Cardiac muscle cell (in vitro differentiated cells and primary cell): ENCODE results near the gene NR1D1. TPM values are rescaled to one million over a fixed set of nuclear protein-coding genes. Genes with fewer than 3 reads are reported as not detected.

Source experiments
- DNase-seq, 2 donors: peaks; one replicate each; pipeline versions ENCODE4 v3.0.0 to v3.0.0-alpha.2; 2010 to 2017; ENCODE audit warnings: low read depth in 1 of 2, low spot score in 1 of 2
- H3K27ac ChIP-seq: fragments of 200-600 bp; sonication (generic); 2 replicates; pipeline ENCODE4 v1.5.1; 2016
- H3K27me3 ChIP-seq: fragments of 200-600 bp; sonication (generic); 2 replicates; pipeline ENCODE4 v1.6.0; 2016; ENCODE audit warnings: control low read depth
- H3K36me3 ChIP-seq: fragments of 200-600 bp; sonication (generic); 2 replicates; pipeline ENCODE4 v1.5.1; 2016; ENCODE audit warnings: control low read depth
- H3K4me1 ChIP-seq: fragments of 200-600 bp; sonication (generic); 2 replicates; pipeline ENCODE4 v1.8.1; 2017; ENCODE audit warnings: low read depth, mild to moderate bottlenecking, mixed run types
- H3K4me3 ChIP-seq: fragments of 200-600 bp; sonication (generic); 2 replicates; pipeline ENCODE4 v1.5.1; 2016; ENCODE audit warnings: mild to moderate bottlenecking
- H3K9me3 ChIP-seq: fragments of 200-600 bp; sonication (generic); 2 replicates; pipeline ENCODE4 v1.5.1; 2017; ENCODE audit warnings: low read depth, mild to moderate bottlenecking, control low read depth
- CTCF ChIP-seq: IDR thresholded peaks from 2 replicates; pipeline ENCODE4 v1.5.1; 2012; ENCODE audit warnings: low read depth, mild to moderate bottlenecking, low read length
- polyA plus RNA-seq: library from polyadenylated mRNA; unstranded; fragments of >200 nt; fragmentation: Nextera tagmentation; extraction: Ambion mirVana; gene quantifications from 2 replicates; pipeline ENCODE4 v1.2.1, GENCODE V29; 2016
- total RNA-seq: library from RNA; depleted of rRNA; stranded (reverse); fragments of >200 nt; gene quantifications from 2 replicates; pipeline ENCODE4 v1.2.3, GENCODE V29; 2016

Gene NR1D1
- total and polyA plus RNA-seq, 2 experiments from 2014 or later: 1.7 to 3.7 TPM

GRCh38 chr17:40113110-40113906, 12.9 kb upstream of the NR1D1 start:
- DNase-seq: peak; percentile 94 to 96
- H3K4me1 ChIP-seq: peaks cover 42% of the 10 kb centered on the region

DNA sequence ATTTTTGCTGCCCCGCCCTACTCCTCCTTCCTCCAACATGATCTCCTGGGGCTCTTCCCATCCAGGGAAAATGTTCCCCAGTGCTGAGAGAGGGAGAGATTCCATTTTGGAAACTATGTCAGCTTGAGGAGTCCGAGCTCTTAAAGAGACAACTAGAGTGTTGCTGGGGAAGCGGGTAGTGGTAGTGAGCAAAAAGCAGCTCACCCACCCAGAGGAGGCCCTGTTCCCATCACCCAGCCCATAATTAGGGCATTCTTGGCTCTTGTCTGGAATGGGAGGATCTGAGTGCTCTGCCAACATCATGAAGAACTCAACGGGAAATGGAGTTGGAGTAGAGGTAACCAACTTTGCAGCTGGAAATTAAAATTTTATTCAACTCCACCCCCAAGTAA, 12.3 kb upstream of the NR1D1 start:
- no peak overlapping the region for H3K4me3 ChIP-seq
- H3K9me3 ChIP-seq: no peaks in the 10 kb centered on the region
- no peaks in the 10 kb centered on the region for H3K27me3 ChIP-seq
- H3K36me3 ChIP-seq: no peaks in the 10 kb centered on the region
- no peak for TF ChIP-seq CTCF
- peaks cover 45% of the 10 kb centered on the region for H3K4me1 ChIP-seq
- peak overlapping the region; percentile 44 for H3K27ac ChIP-seq
- DNase-seq: no peak

More at GRCh38 chr17:40113110-40113906, 12.9 kb upstream of the NR1D1 start:
- Histone ChIP-seq H3K36me3 (no peaks in the 10 kb centered on the region), H3K27me3 (no peaks in the 10 kb centered on the region), H3K4me3 (peak overlapping the region; percentile 23), H3K9me3 (no peaks in the 10 kb centered on the region), H3K27ac (peak overlapping the region; percentile 90)
- TF ChIP-seq CTCF: peak; percentile 88

DNA sequence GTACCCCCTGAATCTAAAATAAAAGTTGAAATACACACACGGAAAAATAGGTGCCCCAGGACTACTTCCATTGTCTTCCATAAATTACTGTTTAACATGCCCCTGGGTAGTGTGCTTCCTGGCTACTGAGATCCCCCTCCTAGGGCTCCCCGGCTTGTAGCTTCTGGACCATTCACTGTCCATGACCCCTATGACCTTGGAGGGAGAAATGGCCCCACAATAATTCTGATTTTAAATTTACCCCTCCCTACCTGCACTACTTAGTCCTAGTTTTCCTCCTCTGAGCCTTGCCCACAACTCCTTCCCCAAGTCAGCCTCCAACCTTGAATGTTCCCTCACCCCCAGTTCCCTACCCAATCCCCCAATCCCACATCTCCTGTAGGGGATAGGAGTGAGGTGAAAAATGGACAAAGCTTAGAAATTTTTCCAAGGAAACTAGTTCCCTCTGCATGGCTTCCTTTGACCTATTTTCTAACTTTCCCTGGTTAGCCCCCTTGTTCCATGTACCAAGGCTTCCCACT, 11.9 kb upstream of the NR1D1 start:
- DNase-seq: no peak
- Histone ChIP-seq H3K4me1 (peaks cover 50% of the 10 kb centered on the region), H3K4me3 (no peak overlapping the region), H3K27ac (peak overlapping the region; percentile 44), H3K9me3 (no peaks in the 10 kb centered on the region), H3K36me3 (no peaks in the 10 kb centered on the region), H3K27me3 (no peaks in the 10 kb centered on the region)
- TF ChIP-seq CTCF: no peak

DNA sequence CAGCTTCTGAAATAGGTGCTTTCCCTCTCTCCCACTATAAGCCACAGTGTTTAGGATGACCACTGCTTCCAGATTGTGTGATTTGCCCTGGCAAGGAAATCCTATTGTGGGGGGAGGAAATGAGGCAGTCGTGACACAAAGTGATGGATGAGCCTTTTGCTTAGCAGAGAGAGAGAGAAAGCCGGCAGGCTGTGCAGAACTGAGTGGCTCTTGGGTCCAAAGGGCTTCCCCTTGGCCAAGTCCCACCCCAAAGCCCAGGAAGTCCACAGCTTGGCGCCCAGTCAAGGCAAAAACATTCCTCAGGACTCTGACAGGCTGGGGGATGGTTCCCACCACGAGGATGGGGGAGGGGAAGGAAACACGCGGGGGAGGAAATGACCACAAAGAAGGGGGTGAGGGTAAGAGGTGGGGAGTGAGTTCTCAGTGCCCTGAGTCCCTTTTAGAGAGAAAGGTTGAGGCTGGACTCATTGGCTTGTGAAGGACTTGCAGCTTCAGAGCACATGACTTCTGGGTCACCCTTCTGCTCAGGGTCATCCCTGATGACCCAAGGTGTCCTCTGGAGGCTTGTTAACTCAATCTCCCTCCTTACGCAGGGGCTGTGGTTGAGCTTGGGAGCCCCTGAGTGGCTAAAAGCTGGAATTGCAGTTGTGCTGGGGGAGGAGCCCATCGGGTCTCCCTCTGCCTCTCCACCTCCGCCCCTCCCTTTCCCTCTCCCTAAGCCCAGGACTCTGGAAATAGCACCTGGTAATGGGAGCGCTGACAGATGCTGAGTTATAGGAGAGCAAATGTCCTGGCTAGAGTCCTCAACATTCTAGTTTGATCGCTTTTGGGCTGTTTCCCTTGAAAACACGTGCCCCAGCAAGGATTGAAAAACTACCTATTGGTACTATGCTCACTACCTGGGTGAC, 11.1 kb upstream of the NR1D1 start:
- no peaks in the 10 kb centered on the region for H3K27me3 ChIP-seq
- TF ChIP-seq CTCF: peak; percentile 73
- peak overlapping the region; percentile 73 for H3K27ac ChIP-seq
- H3K4me1 ChIP-seq: peaks cover 56% of the 10 kb centered on the region
- peak; percentile 95 to 99 for DNase-seq
- no peaks in the 10 kb centered on the region for H3K9me3 ChIP-seq
- H3K4me3 ChIP-seq: no peak overlapping the region
- no peaks in the 10 kb centered on the region for H3K36me3 ChIP-seq

DNA sequence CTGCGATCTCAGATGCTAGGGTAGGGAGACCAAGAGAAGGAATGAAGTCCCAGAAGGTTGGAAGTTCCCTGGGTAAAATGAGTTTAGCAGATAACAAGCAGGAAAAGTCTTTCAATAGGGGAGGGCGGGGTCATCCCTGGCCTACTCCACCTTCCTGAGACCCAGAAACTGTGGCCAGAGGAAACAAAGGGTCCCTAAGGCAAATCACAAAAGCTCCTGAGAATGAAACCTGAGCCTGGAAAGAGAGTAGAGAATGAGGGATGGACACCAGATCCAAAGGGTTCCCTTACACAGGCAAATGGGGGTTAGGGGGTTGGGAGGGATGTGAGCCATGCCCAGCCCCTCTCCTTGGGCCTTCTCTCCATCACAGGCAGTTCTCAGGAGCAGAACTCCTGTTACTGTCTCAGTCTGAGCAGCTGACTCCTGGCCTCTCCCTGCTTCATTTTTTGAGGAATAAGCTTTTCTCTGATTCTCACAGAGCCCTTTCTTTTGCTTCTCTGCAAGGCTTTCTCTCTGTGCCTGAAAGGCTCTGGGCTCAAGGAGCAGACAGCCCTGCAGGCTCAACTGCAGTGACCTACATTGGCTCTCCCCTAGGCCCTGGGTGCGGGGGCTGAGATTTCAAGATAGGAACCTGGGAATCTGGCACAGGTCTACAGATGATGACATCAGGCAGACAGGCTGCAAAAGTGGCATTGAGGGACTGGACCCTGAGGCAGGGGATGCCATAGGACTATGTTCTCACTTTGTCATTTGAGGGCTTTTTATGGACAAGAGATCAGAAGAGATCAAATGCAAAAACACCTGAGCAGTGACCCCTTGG, 9.8 kb upstream of the NR1D1 start:
- peaks cover 56% of the 10 kb centered on the region for H3K4me1 ChIP-seq
- peak overlapping the region; percentile 73 for H3K27ac ChIP-seq
- no peak overlapping the region for H3K4me3 ChIP-seq
- no peak for DNase-seq
- H3K27me3 ChIP-seq: no peaks in the 10 kb centered on the region
- TF ChIP-seq CTCF: no peak
- H3K9me3 ChIP-seq: no peaks in the 10 kb centered on the region
- H3K36me3 ChIP-seq: no peaks in the 10 kb centered on the region
